HepG2 (cell line): ENCODE results near the gene OR5K1.

Experiments used
- TGIF2 ChIP-seq: IDR thresholded peaks from 2 replicates; pipeline ENCODE4 v1.6.1; 2016; ENCODE audit warnings: control low read depth, missing compliant biosample characterization
- TF ChIP-seq, protein P1 (sequence below): sonication (generic); formaldehyde crosslinking; IDR thresholded peaks from 2 replicates; pipeline ENCODE4 v1.9.0; 2021; ENCODE audit warnings: mild to moderate bottlenecking, missing genetic modification reagents

DNA sequence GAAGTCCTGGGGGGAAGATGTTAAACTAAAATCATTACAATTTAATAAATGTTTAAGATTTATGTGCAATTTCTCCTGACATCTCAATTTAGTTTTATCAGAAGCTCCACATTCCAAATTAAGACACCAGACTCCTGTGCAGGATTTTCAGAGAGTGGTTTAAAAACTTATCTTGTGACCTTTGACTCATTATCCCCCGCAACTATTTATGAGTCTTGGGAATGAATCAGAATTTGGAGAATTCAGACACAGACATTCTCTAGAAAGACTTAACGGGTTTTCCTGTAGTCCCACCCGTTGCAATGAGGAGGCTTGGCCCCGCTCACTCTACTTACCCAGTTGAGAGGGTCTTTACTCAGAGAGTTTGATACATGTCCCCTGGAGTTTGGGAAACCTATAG lies 41.5 kb downstream of the OR5K1 start:
- no peak for TF ChIP-seq TGIF2 (CRISPR knock-in tag)
- TF ChIP-seq, protein P1, sequence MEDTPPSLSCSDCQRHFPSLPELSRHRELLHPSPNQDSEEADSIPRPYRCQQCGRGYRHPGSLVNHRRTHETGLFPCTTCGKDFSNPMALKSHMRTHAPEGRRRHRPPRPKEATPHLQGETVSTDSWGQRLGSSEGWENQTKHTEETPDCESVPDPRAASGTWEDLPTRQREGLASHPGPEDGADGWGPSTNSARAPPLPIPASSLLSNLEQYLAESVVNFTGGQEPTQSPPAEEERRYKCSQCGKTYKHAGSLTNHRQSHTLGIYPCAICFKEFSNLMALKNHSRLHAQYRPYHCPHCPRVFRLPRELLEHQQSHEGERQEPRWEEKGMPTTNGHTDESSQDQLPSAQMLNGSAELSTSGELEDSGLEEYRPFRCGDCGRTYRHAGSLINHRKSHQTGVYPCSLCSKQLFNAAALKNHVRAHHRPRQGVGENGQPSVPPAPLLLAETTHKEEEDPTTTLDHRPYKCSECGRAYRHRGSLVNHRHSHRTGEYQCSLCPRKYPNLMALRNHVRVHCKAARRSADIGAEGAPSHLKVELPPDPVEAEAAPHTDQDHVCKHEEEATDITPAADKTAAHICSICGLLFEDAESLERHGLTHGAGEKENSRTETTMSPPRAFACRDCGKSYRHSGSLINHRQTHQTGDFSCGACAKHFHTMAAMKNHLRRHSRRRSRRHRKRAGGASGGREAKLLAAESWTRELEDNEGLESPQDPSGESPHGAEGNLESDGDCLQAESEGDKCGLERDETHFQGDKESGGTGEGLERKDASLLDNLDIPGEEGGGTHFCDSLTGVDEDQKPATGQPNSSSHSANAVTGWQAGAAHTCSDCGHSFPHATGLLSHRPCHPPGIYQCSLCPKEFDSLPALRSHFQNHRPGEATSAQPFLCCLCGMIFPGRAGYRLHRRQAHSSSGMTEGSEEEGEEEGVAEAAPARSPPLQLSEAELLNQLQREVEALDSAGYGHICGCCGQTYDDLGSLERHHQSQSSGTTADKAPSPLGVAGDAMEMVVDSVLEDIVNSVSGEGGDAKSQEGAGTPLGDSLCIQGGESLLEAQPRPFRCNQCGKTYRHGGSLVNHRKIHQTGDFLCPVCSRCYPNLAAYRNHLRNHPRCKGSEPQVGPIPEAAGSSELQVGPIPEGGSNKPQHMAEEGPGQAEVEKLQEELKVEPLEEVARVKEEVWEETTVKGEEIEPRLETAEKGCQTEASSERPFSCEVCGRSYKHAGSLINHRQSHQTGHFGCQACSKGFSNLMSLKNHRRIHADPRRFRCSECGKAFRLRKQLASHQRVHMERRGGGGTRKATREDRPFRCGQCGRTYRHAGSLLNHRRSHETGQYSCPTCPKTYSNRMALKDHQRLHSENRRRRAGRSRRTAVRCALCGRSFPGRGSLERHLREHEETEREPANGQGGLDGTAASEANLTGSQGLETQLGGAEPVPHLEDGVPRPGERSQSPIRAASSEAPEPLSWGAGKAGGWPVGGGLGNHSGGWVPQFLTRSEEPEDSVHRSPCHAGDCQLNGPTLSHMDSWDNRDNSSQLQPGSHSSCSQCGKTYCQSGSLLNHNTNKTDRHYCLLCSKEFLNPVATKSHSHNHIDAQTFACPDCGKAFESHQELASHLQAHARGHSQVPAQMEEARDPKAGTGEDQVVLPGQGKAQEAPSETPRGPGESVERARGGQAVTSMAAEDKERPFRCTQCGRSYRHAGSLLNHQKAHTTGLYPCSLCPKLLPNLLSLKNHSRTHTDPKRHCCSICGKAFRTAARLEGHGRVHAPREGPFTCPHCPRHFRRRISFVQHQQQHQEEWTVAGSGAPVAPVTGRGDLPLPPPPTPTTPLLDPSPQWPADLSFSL (CRISPR knock-in tag), result no peak
